Measurements from ENCODE around the gene PRKAG3.

Gene PRKAG3

DNA sequence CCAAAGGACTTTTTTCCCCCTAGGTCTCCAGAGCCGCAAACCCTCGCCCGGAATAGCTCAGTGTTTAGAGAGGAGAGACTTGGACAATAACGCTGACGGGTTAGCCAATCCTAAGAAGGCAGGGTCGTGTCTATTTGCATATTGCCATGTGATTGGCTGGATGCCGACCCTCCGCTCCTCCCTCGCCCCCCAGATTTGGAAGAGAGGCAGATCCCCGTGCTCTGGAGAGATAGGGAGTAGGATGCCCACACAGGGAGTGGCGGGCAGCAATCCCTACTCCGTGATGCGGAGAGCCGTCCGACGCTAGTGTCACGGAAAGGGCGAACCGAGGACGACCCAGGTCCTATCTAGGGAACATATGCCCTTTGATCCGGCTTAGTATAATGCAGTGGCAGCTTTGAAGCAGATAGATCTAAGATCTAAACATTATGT is 29.4 kb upstream of the PRKAG3 start:
- H3K27me3 ChIP-seq (ENCODE audit: control insufficient read depth, insufficient read depth, low read length): peaks cover 90% of the 10 kb centered on the region
- H3K4me3 ChIP-seq (ENCODE audit: low read depth, low read length): no peak overlapping the region

DNA sequence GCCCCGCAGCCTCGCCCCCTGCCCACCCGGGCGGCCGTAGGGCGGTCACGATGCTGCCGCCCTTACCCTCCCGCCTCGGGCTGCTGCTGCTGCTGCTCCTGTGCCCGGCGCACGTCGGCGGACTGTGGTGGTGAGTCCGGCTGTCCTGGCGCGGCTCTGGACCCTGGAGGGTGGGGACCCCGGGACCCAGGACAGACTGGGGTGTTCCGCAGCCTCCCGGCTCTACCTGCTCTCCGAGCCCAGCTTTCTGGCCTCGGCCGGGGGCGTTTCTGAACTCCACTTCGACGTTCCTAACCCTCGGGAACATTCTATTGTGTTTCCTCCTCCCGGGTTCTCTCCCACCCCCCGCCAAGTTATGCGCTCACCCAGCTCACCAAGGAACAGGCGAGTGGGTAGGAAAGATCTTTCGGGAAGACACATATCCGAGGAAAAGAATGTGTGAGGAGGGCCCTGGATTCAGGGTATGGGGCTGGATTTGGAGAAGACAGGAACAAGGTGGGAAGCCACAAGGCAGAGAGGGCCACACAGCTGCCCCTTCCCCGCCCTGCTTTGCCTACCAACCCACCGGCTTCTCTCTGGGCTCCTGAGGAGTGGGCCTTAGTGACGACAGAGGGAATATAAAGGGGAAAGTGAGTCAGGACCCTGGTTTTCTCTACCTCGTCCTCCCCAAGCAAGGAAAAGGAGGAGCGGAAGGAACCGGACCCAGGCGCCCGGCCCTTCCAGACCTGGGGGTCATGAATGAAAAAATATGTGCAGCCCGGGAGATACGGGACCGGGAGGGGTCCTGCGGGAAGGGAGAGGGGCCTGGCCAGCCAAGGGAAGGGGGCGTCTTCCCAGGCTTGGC is 28.6 kb upstream of the PRKAG3 start:
- H3K4me3 ChIP-seq (ENCODE audit: low read depth, low read length): peak overlapping the region; percentile 37
- peaks cover 94% of the 10 kb centered on the region for H3K27me3 ChIP-seq (ENCODE audit: control insufficient read depth, insufficient read depth, low read length)
- H3K9ac ChIP-seq (ENCODE audit: low read depth, low read length): no peak overlapping the region

More for the DNA sequence above, 29.4 kb upstream of the PRKAG3 start:
- peaks cover 9% of the 10 kb centered on the region for H3K4me1 ChIP-seq (ENCODE audit: control insufficient read depth, insufficient read depth, low read length)
- H3K36me3 ChIP-seq (ENCODE audit: control insufficient read depth, insufficient read depth, low read length): no peaks in the 10 kb centered on the region
- H3K9me3 ChIP-seq (ENCODE audit: control insufficient read depth, insufficient read depth, low read length): no peaks in the 10 kb centered on the region
- H3K9ac ChIP-seq (ENCODE audit: low read depth, low read length): no peak overlapping the region

GRCh38 chr2:218859556-218859987 is 28.0 kb upstream of the PRKAG3 start, which contains the start of gene WNT6:
Gene WNT6 (plus strand): TSS chr2:218859805. CDS start chr2:218860038, 233 bp downstream.
- H3K27me3 ChIP-seq (ENCODE audit: control insufficient read depth, insufficient read depth, low read length): peaks cover 94% of the 10 kb centered on the region
- no peaks in the 10 kb centered on the region for H3K9me3 ChIP-seq (ENCODE audit: control insufficient read depth, insufficient read depth, low read length)
- peak within 1 kb of the TSS; percentile 37 for H3K4me3 ChIP-seq (ENCODE audit: low read depth, low read length)
- H3K9ac ChIP-seq (ENCODE audit: low read depth, low read length): no peak within 1 kb of the TSS
- H3K36me3 ChIP-seq (ENCODE audit: control insufficient read depth, insufficient read depth, low read length): no peaks in the 10 kb centered on the region
- peaks cover 20% of the 10 kb centered on the region for H3K4me1 ChIP-seq (ENCODE audit: control insufficient read depth, insufficient read depth, low read length)

More for the DNA sequence above, 28.6 kb upstream of the PRKAG3 start:
- Histone ChIP-seq H3K4me1 (ENCODE audit: control insufficient read depth, insufficient read depth, low read length) (peaks cover 14% of the 10 kb centered on the region), H3K36me3 (ENCODE audit: control insufficient read depth, insufficient read depth, low read length) (no peaks in the 10 kb centered on the region), H3K9me3 (ENCODE audit: control insufficient read depth, insufficient read depth, low read length) (no peaks in the 10 kb centered on the region)

- Histone ChIP-seq H3K27me3 (ENCODE audit: control insufficient read depth, insufficient read depth, low read length) (peaks cover 94% of the 10 kb centered on the region), H3K9me3 (ENCODE audit: control insufficient read depth, insufficient read depth, low read length) (no peaks in the 10 kb centered on the region), H3K9ac (ENCODE audit: low read depth, low read length) (no peak overlapping the region), H3K4me1 (ENCODE audit: control insufficient read depth, insufficient read depth, low read length) (peaks cover 20% of the 10 kb centered on the region), H3K36me3 (ENCODE audit: control insufficient read depth, insufficient read depth, low read length) (no peaks in the 10 kb centered on the region), H3K4me3 (ENCODE audit: low read depth, low read length) (peak overlapping the region; percentile 37)
Measured at GRCh38 chr2:218858671-218859555, 27.3 kb upstream of the PRKAG3 start.

DNA sequence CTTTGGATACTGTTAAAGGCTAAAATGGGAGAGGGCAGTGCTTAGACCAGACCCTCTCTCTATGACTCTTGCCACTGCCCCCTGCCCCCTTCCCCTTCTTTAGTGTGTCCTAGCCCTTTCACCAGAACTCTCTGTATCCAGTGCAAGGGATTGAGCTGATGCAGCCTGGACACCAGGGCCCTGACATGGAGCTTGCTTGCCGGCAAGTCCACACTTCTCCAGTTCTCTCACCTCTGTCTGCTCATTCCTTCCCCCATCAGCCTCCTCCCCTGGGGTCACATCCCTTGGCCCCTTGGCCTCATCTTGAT is 26.5 kb upstream of the PRKAG3 start:
- H3K36me3 ChIP-seq (ENCODE audit: control insufficient read depth, insufficient read depth, low read length): no peaks in the 10 kb centered on the region
- H3K9me3 ChIP-seq (ENCODE audit: control insufficient read depth, insufficient read depth, low read length): no peaks in the 10 kb centered on the region
- H3K27me3 ChIP-seq (ENCODE audit: control insufficient read depth, insufficient read depth, low read length): peaks cover 94% of the 10 kb centered on the region
- no peak overlapping the region for H3K9ac ChIP-seq (ENCODE audit: low read depth, low read length)
- peaks cover 20% of the 10 kb centered on the region for H3K4me1 ChIP-seq (ENCODE audit: control insufficient read depth, insufficient read depth, low read length)
- H3K4me3 ChIP-seq (ENCODE audit: low read depth, low read length): peak overlapping the region; percentile 37

GRCh38 chr2:218857371-218858137 is 26.0 kb upstream of the PRKAG3 start:
- H3K4me1 ChIP-seq (ENCODE audit: control insufficient read depth, insufficient read depth, low read length): peaks cover 20% of the 10 kb centered on the region

GRCh38 chr2:218856896-218857243 is 25.3 kb upstream of the PRKAG3 start:
- Histone ChIP-seq H3K36me3 (ENCODE audit: control insufficient read depth, insufficient read depth, low read length) (no peaks in the 10 kb centered on the region), H3K9ac (ENCODE audit: low read depth, low read length) (no peak overlapping the region), H3K9me3 (ENCODE audit: control insufficient read depth, insufficient read depth, low read length) (no peaks in the 10 kb centered on the region), H3K4me3 (ENCODE audit: low read depth, low read length) (no peak overlapping the region), H3K27me3 (ENCODE audit: control insufficient read depth, insufficient read depth, low read length) (peaks cover 86% of the 10 kb centered on the region), H3K4me1 (ENCODE audit: control insufficient read depth, insufficient read depth, low read length) (peaks cover 20% of the 10 kb centered on the region)

More at GRCh38 chr2:218857371-218858137, 26.0 kb upstream of the PRKAG3 start:
- no peaks in the 10 kb centered on the region for H3K9me3 ChIP-seq (ENCODE audit: control insufficient read depth, insufficient read depth, low read length)
- H3K9ac ChIP-seq (ENCODE audit: low read depth, low read length): no peak overlapping the region
- peaks cover 93% of the 10 kb centered on the region for H3K27me3 ChIP-seq (ENCODE audit: control insufficient read depth, insufficient read depth, low read length)
- H3K36me3 ChIP-seq (ENCODE audit: control insufficient read depth, insufficient read depth, low read length): no peaks in the 10 kb centered on the region
- peak overlapping the region; percentile 37 for H3K4me3 ChIP-seq (ENCODE audit: low read depth, low read length)

DNA sequence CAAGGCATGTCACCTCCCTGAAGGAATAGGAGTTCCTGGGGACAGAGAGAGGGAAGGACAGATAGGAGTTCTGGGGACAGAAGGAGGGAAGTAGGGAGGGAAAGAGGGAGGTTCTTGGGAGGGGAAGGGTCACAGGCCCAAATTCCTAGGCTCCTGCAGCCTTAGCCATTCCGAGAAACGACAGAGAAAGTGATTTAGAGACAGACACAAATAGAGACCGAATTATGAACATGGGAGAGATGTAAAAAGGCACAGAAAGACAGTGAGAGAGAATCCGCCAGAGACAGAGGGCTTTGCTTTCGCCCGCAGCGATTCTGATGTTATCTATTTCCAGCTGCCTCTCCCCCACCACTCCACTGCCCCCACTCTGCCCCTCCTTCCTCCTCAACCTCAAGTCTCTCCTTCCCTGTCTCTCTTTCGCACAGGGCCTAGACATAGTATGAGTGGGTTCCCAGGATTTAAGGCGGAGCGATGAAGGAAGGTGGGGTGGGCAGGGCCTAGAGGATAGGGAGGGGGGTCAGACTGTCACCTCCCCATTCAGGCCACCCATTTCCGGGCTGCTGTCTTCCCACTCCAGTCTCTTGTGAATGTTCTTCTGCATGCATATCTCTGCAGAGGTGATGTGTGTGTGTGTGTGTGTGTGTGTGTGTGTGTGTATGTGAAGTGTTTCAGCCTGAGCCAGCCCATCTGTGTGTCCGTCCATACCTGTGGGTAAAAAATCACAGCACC is 24.7 kb upstream of the PRKAG3 start:
- Histone ChIP-seq H3K9ac (ENCODE audit: low read depth, low read length) (no peak overlapping the region), H3K27me3 (ENCODE audit: control insufficient read depth, insufficient read depth, low read length) (peaks cover 82% of the 10 kb centered on the region), H3K4me3 (ENCODE audit: low read depth, low read length) (peak overlapping the region; percentile 11), H3K36me3 (ENCODE audit: control insufficient read depth, insufficient read depth, low read length) (no peaks in the 10 kb centered on the region), H3K9me3 (ENCODE audit: control insufficient read depth, insufficient read depth, low read length) (no peaks in the 10 kb centered on the region), H3K4me1 (ENCODE audit: control insufficient read depth, insufficient read depth, low read length) (peaks cover 20% of the 10 kb centered on the region)

- H3K4me3 ChIP-seq (ENCODE audit: low read depth, low read length): peak overlapping the region; percentile 11
- H3K9ac ChIP-seq (ENCODE audit: low read depth, low read length): no peak overlapping the region
- H3K27me3 ChIP-seq (ENCODE audit: control insufficient read depth, insufficient read depth, low read length): peaks cover 78% of the 10 kb centered on the region
- peaks cover 20% of the 10 kb centered on the region for H3K4me1 ChIP-seq (ENCODE audit: control insufficient read depth, insufficient read depth, low read length)
- H3K9me3 ChIP-seq (ENCODE audit: control insufficient read depth, insufficient read depth, low read length): no peaks in the 10 kb centered on the region
- H3K36me3 ChIP-seq (ENCODE audit: control insufficient read depth, insufficient read depth, low read length): no peaks in the 10 kb centered on the region
Measured at GRCh38 chr2:218855305-218856166, 23.9 kb upstream of the PRKAG3 start.

DNA sequence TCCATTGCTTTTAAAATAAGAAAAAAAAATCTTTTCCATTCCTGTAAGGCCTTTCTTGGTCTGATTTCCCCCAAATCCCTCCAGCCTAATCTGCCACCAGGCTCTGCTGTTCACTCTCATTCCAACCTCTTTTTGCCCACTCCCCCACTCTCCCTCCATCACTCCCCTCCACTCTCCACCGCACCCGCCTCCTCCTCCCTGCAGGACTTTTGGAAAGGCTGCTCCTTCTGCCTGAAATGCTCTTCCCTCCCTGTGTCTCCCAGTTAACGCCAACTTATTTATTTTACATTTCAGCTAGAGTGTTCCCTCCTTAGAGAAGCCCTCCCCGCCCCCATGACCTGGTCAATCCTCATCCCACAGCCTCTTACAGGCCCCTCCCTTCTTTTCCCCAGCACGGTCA is 23.3 kb upstream of the PRKAG3 start:
- Histone ChIP-seq H3K4me3 (ENCODE audit: low read depth, low read length) (no peak overlapping the region), H3K9me3 (ENCODE audit: control insufficient read depth, insufficient read depth, low read length) (no peaks in the 10 kb centered on the region), H3K27me3 (ENCODE audit: control insufficient read depth, insufficient read depth, low read length) (peaks cover 72% of the 10 kb centered on the region), H3K4me1 (ENCODE audit: control insufficient read depth, insufficient read depth, low read length) (peaks cover 15% of the 10 kb centered on the region), H3K36me3 (ENCODE audit: control insufficient read depth, insufficient read depth, low read length) (no peaks in the 10 kb centered on the region), H3K9ac (ENCODE audit: low read depth, low read length) (no peak overlapping the region)
